ENCODE results near the gene ASPHD2. TPM values are rescaled to one million over a fixed set of nuclear protein-coding genes. Genes with fewer than 3 reads are reported as not detected.

The ASPHD2 gene
- polyA plus RNA-seq, 1 experiment = 1.9 TPM

DNA sequence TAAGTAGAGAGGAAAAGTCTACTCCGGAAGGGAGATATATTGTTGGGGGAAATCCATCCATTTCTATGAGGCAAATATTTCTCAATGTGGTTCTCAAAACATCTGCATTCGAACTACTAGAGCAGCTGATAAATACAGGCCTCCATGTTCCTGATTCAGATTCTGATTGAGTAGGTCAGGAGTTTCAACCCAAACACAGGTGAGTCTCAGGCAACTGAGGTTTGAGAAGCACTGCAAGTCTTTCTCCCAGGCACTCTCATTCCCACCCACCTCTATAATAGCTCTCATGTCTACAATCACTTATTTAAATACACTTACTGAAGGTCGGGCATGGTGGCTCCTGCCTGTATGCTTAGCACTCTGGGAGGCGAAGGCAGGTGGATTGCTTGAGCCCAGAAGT is 14.7 kb upstream of the ASPHD2 start:
- ChIA-PET CTCF (interaction anchor here (0.6 kb wide), 1 partner anchor 47 kb away, joined by 3 read pairs; no protein-coding TSS in a partner anchor), POLR2A (no interaction called here)
- Histone ChIP-seq H3K9me3 (ENCODE audit: control insufficient read depth, insufficient read depth, low read length) (no peaks in the 10 kb centered on the region), H3K27me3 (ENCODE audit: control insufficient read depth, insufficient read depth, low read length) (peaks cover 15% of the 10 kb centered on the region), H3K4me3 (ENCODE audit: low read depth, low read length) (no peak overlapping the region), H3K27ac (ENCODE audit: low read depth, low read length) (no peak overlapping the region)
- TF ChIP-seq, protein P1, sequence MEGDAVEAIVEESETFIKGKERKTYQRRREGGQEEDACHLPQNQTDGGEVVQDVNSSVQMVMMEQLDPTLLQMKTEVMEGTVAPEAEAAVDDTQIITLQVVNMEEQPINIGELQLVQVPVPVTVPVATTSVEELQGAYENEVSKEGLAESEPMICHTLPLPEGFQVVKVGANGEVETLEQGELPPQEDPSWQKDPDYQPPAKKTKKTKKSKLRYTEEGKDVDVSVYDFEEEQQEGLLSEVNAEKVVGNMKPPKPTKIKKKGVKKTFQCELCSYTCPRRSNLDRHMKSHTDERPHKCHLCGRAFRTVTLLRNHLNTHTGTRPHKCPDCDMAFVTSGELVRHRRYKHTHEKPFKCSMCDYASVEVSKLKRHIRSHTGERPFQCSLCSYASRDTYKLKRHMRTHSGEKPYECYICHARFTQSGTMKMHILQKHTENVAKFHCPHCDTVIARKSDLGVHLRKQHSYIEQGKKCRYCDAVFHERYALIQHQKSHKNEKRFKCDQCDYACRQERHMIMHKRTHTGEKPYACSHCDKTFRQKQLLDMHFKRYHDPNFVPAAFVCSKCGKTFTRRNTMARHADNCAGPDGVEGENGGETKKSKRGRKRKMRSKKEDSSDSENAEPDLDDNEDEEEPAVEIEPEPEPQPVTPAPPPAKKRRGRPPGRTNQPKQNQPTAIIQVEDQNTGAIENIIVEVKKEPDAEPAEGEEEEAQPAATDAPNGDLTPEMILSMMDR (IDR thresholded peaks at IDR 0.05; ENCODE audit: low read depth, low read length) = no peak
- DNase-seq (ENCODE audit: low read depth, low spot score) = no peak

DNA sequence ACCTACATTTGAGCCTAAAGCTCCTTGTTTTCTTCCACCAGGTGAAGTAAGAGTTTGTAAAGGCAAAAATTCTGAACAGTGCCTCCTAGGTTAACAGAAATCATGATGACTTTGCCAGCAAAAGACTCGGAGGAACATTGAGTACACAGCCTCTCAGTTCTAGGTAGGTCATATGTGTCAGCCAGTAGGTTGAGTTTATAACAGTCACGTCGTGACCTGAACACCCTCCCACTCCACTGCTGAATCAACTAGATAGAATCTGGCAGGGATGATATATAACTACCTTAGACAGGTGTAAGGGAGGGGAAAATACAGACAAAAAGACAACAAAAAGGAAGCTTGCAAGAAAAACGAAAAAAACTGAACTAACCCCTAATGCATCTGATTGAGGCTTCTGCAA is 12.8 kb upstream of the ASPHD2 start:
- TF ChIP-seq, protein P1 (IDR thresholded peaks at IDR 0.05; ENCODE audit: low read depth, low read length) = no peak
- POLR2A ChIA-PET = interaction anchor here (1.0 kb wide), 1 partner anchor 15 kb away, joined by 5 read pairs; no protein-coding TSS in a partner anchor
- no peak for DNase-seq (ENCODE audit: low read depth, low spot score)

GRCh38 chr22:26416670-26417276 is 12.3 kb upstream of the ASPHD2 start:
- no peaks in the 10 kb centered on the region for H3K9me3 ChIP-seq (ENCODE audit: control insufficient read depth, insufficient read depth, low read length)
- ChIA-PET CTCF (interaction anchor here (1.0 to 2.6 kb wide), 2 partner anchors 44 to 52 kb away, joined by 4 to 13 read pairs; no protein-coding TSS in a partner anchor), POLR2A (interaction anchor here (1.0 kb wide), 1 partner anchor 14 kb away, joined by 5 read pairs; no protein-coding TSS in a partner anchor)
- H3K27me3 ChIP-seq (ENCODE audit: control insufficient read depth, insufficient read depth, low read length) = peaks cover 15% of the 10 kb centered on the region
- TF ChIP-seq, protein P1 (IDR thresholded peaks at IDR 0.05; ENCODE audit: low read depth, low read length) = no peak
- H3K27ac ChIP-seq (ENCODE audit: low read depth, low read length) = no peak overlapping the region
- H3K4me3 ChIP-seq (ENCODE audit: low read depth, low read length) = no peak overlapping the region
- peak; percentile 39 for DNase-seq (ENCODE audit: low read depth, low spot score)

More for the DNA sequence above, 12.8 kb upstream of the ASPHD2 start:
- H3K27me3 ChIP-seq (ENCODE audit: control insufficient read depth, insufficient read depth, low read length) = peaks cover 15% of the 10 kb centered on the region
- no peaks in the 10 kb centered on the region for H3K9me3 ChIP-seq (ENCODE audit: control insufficient read depth, insufficient read depth, low read length)
- no peak overlapping the region for H3K4me3 ChIP-seq (ENCODE audit: low read depth, low read length)
- CTCF ChIA-PET = interaction anchor here (2.6 kb wide), 1 partner anchor 45 kb away, joined by 13 read pairs; no protein-coding TSS in a partner anchor
- H3K27ac ChIP-seq (ENCODE audit: low read depth, low read length) = no peak overlapping the region

DNA sequence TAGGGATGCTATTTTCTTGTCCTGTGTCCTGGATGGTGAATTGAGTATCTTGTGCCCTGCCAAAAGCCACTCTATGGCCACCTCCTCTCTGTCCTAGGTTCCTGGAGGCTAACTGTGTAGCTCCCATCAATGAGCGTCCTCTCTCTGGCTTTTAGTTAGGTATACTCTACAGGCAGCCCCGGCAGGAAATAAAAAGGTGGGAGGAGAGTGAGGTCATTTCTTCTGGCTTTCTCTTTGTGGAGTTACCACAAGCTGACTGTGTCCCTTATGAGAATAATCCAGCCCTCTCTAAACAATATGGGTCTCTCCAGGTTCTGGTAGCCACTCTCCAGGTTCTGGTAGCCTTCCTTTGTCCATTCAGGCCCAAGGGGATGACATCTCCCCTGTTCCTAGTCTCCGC is 11.7 kb upstream of the ASPHD2 start:
- TF ChIP-seq, protein P1 (IDR thresholded peaks at IDR 0.05; ENCODE audit: low read depth, low read length) = no peak
- POLR2A ChIA-PET = interaction anchor here (1.0 kb wide), 1 partner anchor 14 kb away, joined by 5 read pairs; no protein-coding TSS in a partner anchor

DNA sequence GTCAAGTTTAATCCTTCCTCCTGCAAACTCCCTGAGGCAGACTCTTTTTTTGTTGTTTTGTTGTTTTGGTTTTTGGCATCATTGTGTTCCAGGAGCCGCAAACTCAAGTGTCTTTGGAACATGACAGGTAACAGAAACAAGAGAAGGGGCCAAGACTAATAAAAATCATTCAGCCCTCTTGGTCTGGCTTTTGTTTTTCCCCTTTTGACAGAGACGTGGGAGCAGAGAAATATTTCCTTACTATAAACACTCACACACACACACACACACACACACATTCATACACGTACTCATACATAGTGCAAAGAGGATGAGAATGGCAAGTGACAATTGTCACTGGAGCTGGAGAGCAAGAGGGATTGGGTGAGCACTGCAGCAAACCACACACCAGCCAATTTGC is 10.4 kb upstream of the ASPHD2 start:
- Histone ChIP-seq H3K4me3 (ENCODE audit: low read depth, low read length) (no peak overlapping the region), H3K27ac (ENCODE audit: low read depth, low read length) (no peak overlapping the region), H3K9me3 (ENCODE audit: control insufficient read depth, insufficient read depth, low read length) (peaks cover 5% of the 10 kb centered on the region; the same call in 1 of the 2 replicates), H3K27me3 (ENCODE audit: control insufficient read depth, insufficient read depth, low read length) (peaks cover 8% of the 10 kb centered on the region)
- ChIA-PET POLR2A (no interaction called here), CTCF (interaction anchor here (1.4 to 2.1 kb wide), 2 partner anchors 42 to 54 kb away, joined by 4 to 9 read pairs; no protein-coding TSS in a partner anchor)
- TF ChIP-seq, protein P1 (IDR thresholded peaks at IDR 0.05; ENCODE audit: low read depth, low read length) = no peak
- no peak for DNase-seq (ENCODE audit: low read depth, low spot score)

More for the DNA sequence above, 11.7 kb upstream of the ASPHD2 start:
- no peak overlapping the region for H3K27ac ChIP-seq (ENCODE audit: low read depth, low read length)
- DNase-seq (ENCODE audit: low read depth, low spot score) = no peak
- no peaks in the 10 kb centered on the region for H3K9me3 ChIP-seq (ENCODE audit: control insufficient read depth, insufficient read depth, low read length)
- H3K27me3 ChIP-seq (ENCODE audit: control insufficient read depth, insufficient read depth, low read length) = peaks cover 11% of the 10 kb centered on the region
- no peak overlapping the region for H3K4me3 ChIP-seq (ENCODE audit: low read depth, low read length)
- CTCF ChIA-PET = interaction anchor here (1.0 to 2.6 kb wide), 2 partner anchors 44 to 53 kb away, joined by 4 to 13 read pairs; no protein-coding TSS in a partner anchor
